Sigmoid colon (tissue), 4 donors: ENCODE results near the gene BCL11B.

Experiments
- POLR2A ChIP-seq, 2 donors: fragments of 450-650 bp; IDR thresholded peaks; one replicate each; pipeline ENCODE4 v1.6.1; 2016; ENCODE audit warnings: antibody characterized with exemption in 2 of 2, mild to moderate bottlenecking in 2 of 2, moderate library complexity in 2 of 2
- POLR2AphosphoS5 ChIP-seq, 4 donors: sonication (generic); formaldehyde crosslinking; IDR thresholded peaks; one replicate each; pipeline ENCODE4 v1.6.1; 2017; ENCODE audit warnings: antibody characterized with exemption in 4 of 4
- TF ChIP-seq, protein P1 (sequence below), 4 experiments: fragments of 450-650 bp in 3 of 4; fragments of 200-600 bp in 1 of 4; IDR thresholded peaks; one replicate each; pipeline ENCODE4 v1.5.1; 2016 to 2019; ENCODE audit warnings: antibody characterized with exemption in 4 of 4, mild to moderate bottlenecking in 3 of 4, moderate library complexity in 2 of 4

DNA sequence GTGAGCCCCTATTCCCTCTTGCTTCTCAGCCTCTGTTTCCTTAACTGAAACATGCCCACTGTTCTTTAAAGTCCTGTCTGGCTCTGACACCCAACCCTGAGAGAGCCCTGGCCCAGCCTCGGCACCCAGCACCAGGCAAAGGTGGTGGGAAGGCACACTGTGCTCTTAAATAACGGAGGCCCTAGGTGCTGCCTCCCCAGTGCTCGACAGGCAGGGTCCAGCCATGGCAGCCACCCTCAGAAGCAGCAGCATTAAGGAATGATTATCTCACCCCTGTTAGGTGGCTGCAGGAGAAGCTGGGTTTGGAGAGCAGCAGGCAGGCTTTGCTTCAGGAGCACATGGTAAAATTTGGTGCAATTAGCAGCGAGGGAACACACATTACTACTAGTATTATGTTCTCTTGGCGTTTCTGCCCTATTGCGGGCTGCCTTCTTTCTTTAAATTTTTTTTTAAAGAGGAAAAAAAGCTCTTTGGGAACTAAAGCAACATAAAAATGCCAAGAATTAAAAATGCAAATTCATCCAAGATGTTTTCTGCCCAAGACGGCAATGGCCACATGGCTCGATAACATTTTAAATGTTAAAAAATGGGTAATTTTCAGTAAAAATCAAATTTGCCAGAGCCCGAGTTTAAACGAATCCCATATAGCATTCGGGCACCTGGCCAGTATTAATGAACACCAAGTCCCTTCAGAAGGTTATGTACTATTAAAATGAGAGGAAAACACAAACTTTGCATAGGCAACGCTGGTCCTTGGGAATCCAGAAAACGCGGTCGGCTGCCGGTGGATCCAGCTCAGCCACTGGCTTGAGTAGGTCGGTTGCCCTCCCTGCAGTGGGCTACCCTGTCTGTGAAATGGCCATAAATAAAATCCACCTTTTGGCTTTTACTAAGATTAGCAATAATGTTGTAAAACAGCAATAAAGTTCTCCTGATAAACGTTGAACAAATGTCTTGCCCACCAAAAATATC is 152.2 kb downstream of the BCL11B start:
- TF ChIP-seq, protein P1, sequence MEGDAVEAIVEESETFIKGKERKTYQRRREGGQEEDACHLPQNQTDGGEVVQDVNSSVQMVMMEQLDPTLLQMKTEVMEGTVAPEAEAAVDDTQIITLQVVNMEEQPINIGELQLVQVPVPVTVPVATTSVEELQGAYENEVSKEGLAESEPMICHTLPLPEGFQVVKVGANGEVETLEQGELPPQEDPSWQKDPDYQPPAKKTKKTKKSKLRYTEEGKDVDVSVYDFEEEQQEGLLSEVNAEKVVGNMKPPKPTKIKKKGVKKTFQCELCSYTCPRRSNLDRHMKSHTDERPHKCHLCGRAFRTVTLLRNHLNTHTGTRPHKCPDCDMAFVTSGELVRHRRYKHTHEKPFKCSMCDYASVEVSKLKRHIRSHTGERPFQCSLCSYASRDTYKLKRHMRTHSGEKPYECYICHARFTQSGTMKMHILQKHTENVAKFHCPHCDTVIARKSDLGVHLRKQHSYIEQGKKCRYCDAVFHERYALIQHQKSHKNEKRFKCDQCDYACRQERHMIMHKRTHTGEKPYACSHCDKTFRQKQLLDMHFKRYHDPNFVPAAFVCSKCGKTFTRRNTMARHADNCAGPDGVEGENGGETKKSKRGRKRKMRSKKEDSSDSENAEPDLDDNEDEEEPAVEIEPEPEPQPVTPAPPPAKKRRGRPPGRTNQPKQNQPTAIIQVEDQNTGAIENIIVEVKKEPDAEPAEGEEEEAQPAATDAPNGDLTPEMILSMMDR (IDR thresholded peaks at IDR 0.05), result no peak
- TF ChIP-seq POLR2AphosphoS5 (IDR thresholded peaks at IDR 0.05) (no peak), POLR2A (IDR thresholded peaks at IDR 0.05) (no peak)
